Measurements from ENCODE around the gene TRDMT1. TPM values are rescaled to one million over a fixed set of nuclear protein-coding genes. Genes with fewer than 3 reads are reported as not detected.

Gene TRDMT1
- total RNA-seq, 3 donors from 2014 or later (not counting 1 experiment from before 2014, with no cell fraction given), result 11.0 to 21.8 (median 14.4) TPM

- Histone ChIP-seq H3K4me3 (ENCODE audit: low read length) (no peak overlapping the region), H3K9me3 (ENCODE audit: control insufficient read depth, insufficient read depth, low read length) (no peaks in the 10 kb centered on the region), H3K27me3 (ENCODE audit: control insufficient read depth, insufficient read depth, low read length) (no peaks in the 10 kb centered on the region), H3K27ac (ENCODE audit: low read length) (no peak overlapping the region), H3K4me1 (ENCODE audit: control insufficient read depth, insufficient read depth, low read length) (peaks cover 12% of the 10 kb centered on the region), H3K36me3 (ENCODE audit: control insufficient read depth, insufficient read depth, low read length) (no peaks in the 10 kb centered on the region)
- H3K27me3 Mint-ChIP-seq (ENCODE audit: low read depth in 2 of 2), result no peaks in the 10 kb centered on the region
- 100% methylated on average over 2 of the region's 2 CpGs for WGBS (ENCODE audit: insufficient coverage)
- no peak for TF ChIP-seq CTCF (IDR thresholded peaks at IDR 0.05)
- intact Hi-C loops (cut with micrococcal nuclease), result no loop called here
- no peaks in the 10 kb centered on the region for H3K36me3 Mint-ChIP-seq
- peaks cover 13 to 15% of the 10 kb centered on the region in 2 donors for H3K4me1 Mint-ChIP-seq
- H3K9me3 Mint-ChIP-seq, result no peaks in the 10 kb centered on the region
- no peak overlapping the region for H3K4me3 Mint-ChIP-seq
- no peak for ATAC-seq
- no peak overlapping the region for H3K27ac Mint-ChIP-seq
- DNase-seq, result no peak
Measured at GRCh38 chr10:17209881-17210280, 8.4 kb upstream of the TRDMT1 start.

GRCh38 chr10:17209302-17209701, 7.8 kb upstream of the TRDMT1 start:
- Mint-ChIP-seq H3K9me3 (no peaks in the 10 kb centered on the region), H3K27me3 (ENCODE audit: low read depth in 2 of 2) (no peaks in the 10 kb centered on the region), H3K4me1 (peaks cover 13 to 15% of the 10 kb centered on the region in 2 donors), H3K36me3 (no peaks in the 10 kb centered on the region), H3K27ac (peak overlapping the region in 1 of 2 donors; percentile 30), H3K4me3 (no peak overlapping the region)
- Histone ChIP-seq H3K27me3 (ENCODE audit: control insufficient read depth, insufficient read depth, low read length) (no peaks in the 10 kb centered on the region), H3K36me3 (ENCODE audit: control insufficient read depth, insufficient read depth, low read length) (no peaks in the 10 kb centered on the region), H3K27ac (ENCODE audit: low read length) (no peak overlapping the region), H3K9me3 (ENCODE audit: control insufficient read depth, insufficient read depth, low read length) (no peaks in the 10 kb centered on the region), H3K4me1 (ENCODE audit: control insufficient read depth, insufficient read depth, low read length) (peaks cover 12% of the 10 kb centered on the region), H3K4me3 (ENCODE audit: low read length) (no peak overlapping the region)
- DNase-seq (no peak), ATAC-seq (no peak)
- TF ChIP-seq CTCF (IDR thresholded peaks at IDR 0.05), result no peak
- WGBS (ENCODE audit: insufficient coverage), result no CpG with 5 or more reads among the region's 1 CpG
- intact Hi-C loops (cut with micrococcal nuclease), result no loop called here

GRCh38 chr10:17208476-17208875, 7.0 kb upstream of the TRDMT1 start:
- Histone ChIP-seq H3K9me3 (ENCODE audit: control insufficient read depth, insufficient read depth, low read length) (no peaks in the 10 kb centered on the region), H3K27ac (ENCODE audit: low read length) (no peak overlapping the region), H3K27me3 (ENCODE audit: control insufficient read depth, insufficient read depth, low read length) (no peaks in the 10 kb centered on the region), H3K4me1 (ENCODE audit: control insufficient read depth, insufficient read depth, low read length) (peaks cover 12% of the 10 kb centered on the region), H3K36me3 (ENCODE audit: control insufficient read depth, insufficient read depth, low read length) (no peaks in the 10 kb centered on the region), H3K4me3 (ENCODE audit: low read length) (no peak overlapping the region)
- intact Hi-C loops (cut with micrococcal nuclease), result no loop called here
- ATAC-seq, result no peak
- TF ChIP-seq CTCF (IDR thresholded peaks at IDR 0.05), result no peak
- Mint-ChIP-seq H3K4me3 (no peak overlapping the region), H3K27me3 (ENCODE audit: low read depth in 2 of 2) (no peaks in the 10 kb centered on the region), H3K36me3 (no peaks in the 10 kb centered on the region), H3K4me1 (peaks cover 13 to 15% of the 10 kb centered on the region in 2 donors), H3K27ac (peak overlapping the region in 1 of 2 donors; percentile 36), H3K9me3 (no peaks in the 10 kb centered on the region)
- DNase-seq, result no peak

- H3K36me3 Mint-ChIP-seq, result no peaks in the 10 kb centered on the region
- ATAC-seq, result peak; percentile 68 to 70 (median 69)
- Histone ChIP-seq H3K4me1 (ENCODE audit: control insufficient read depth, insufficient read depth, low read length) (peaks cover 18% of the 10 kb centered on the region), H3K27ac (ENCODE audit: low read length) (peak overlapping the region; percentile 65), H3K36me3 (ENCODE audit: control insufficient read depth, insufficient read depth, low read length) (no peaks in the 10 kb centered on the region), H3K9me3 (ENCODE audit: control insufficient read depth, insufficient read depth, low read length) (no peaks in the 10 kb centered on the region), H3K4me3 (ENCODE audit: low read length) (no peak overlapping the region), H3K27me3 (ENCODE audit: control insufficient read depth, insufficient read depth, low read length) (no peaks in the 10 kb centered on the region)
- no peaks in the 10 kb centered on the region for H3K27me3 Mint-ChIP-seq (ENCODE audit: low read depth in 2 of 2)
- no peaks in the 10 kb centered on the region for H3K9me3 Mint-ChIP-seq
- peaks cover 19 to 23% of the 10 kb centered on the region in 2 donors for H3K4me1 Mint-ChIP-seq
- 46% methylated on average over 7 of the region's 7 CpGs for WGBS (ENCODE audit: insufficient coverage)
- TF ChIP-seq CTCF (IDR thresholded peaks at IDR 0.05), result no peak
- intact Hi-C loops (cut with micrococcal nuclease), result loop anchor here (1.0 kb wide), 1 partner anchor 22 kb away; the partner anchor contains the start of gene VIM
- no peak overlapping the region for H3K4me3 Mint-ChIP-seq
- peak overlapping the region; percentile 88 to 93 for H3K27ac Mint-ChIP-seq
- peak in 1 of 2 donors; percentile 82 for DNase-seq
Measured at GRCh38 chr10:17206210-17206709, 4.8 kb upstream of the TRDMT1 start.
